AG04450 (cell line): ENCODE measurements around the gene KLRF2. TPM values are rescaled to one million over a fixed set of nuclear protein-coding genes. Genes with fewer than 3 reads are reported as not detected.

ENCODE experiments used
- CTCF ChIA-PET: fragments of 300-600, 350-600 bp; formaldehyde crosslinking; extraction: SDS; loops from one replicate; lab custom pipeline; 2022; ENCODE audit warnings: antibody characterized with exemption, inconsistent platforms; lab: Charles Lee
- POLR2A ChIA-PET: fragments of 350-600 bp; formaldehyde crosslinking; extraction: SDS; loops from one replicate; lab custom pipeline; 2021; ENCODE audit warnings: antibody characterized with exemption, inconsistent platforms; lab: Yijun Ruan, JAX
- DNase-seq: peaks from one replicate; pipeline ENCODE4 v3.0.0-alpha.2; 2011; ENCODE audit warnings: low read depth, low spot score
- H3K27ac ChIP-seq: one replicate; pipeline ENCODE4 v1.5.1; 2012; ENCODE audit warnings: low read depth, low read length, control low read depth
- H3K27me3 ChIP-seq: one replicate; pipeline ENCODE4 v1.6.0; 2012; ENCODE audit warnings: low read length; ENCODE audit not compliant: control insufficient read depth, insufficient read depth
- H3K4me3 ChIP-seq: 2 replicates; pipeline ENCODE4 v1.5.1; 2011; ENCODE audit warnings: mild to moderate bottlenecking, low read depth, low read length, control low read depth
- H3K9me3 ChIP-seq: 2 replicates; pipeline ENCODE4 v1.5.1; 2012; ENCODE audit warnings: low read length; ENCODE audit not compliant: control insufficient read depth, insufficient read depth
- CTCF ChIP-seq: IDR thresholded peaks from 2 replicates; pipeline ENCODE4 v1.5.1; 2011; ENCODE audit warnings: low read depth, low read length, control low read depth, inconsistent platforms
- polyA plus RNA-seq: library from polyadenylated mRNA; depleted of rRNA; stranded (reverse); fragments of >200 nt; gene quantifications from 2 replicates; pipeline ENCODE4 v1.2.3, GENCODE V29; 2011

KLRF2 gene
- polyA plus RNA-seq, 1 experiment, result not detected

GRCh38 chr12:9907769-9908168 lies 26.5 kb downstream of the KLRF2 start:
- H3K27ac ChIP-seq, result no peak overlapping the region
- no peak for TF ChIP-seq CTCF
- no peak overlapping the region for H3K4me3 ChIP-seq
- CTCF ChIA-PET, result interaction anchor here (1.0 to 1.3 kb wide), 3 partner anchors 157 to 159 kb away, joined by 3 read pairs; no protein-coding TSS in a partner anchor
- H3K27me3 ChIP-seq, result peaks cover 2% of the 10 kb centered on the region
- POLR2A ChIA-PET, result no interaction called here
- DNase-seq, result no peak
- peaks cover 7% of the 10 kb centered on the region for H3K9me3 ChIP-seq

GRCh38 chr12:9908350-9908749 lies 27.1 kb downstream of the KLRF2 start:
- ChIA-PET CTCF (interaction anchor here (1.0 to 1.3 kb wide), 3 partner anchors 157 to 160 kb away, joined by 3 read pairs; no protein-coding TSS in a partner anchor), POLR2A (no interaction called here)
- Histone ChIP-seq H3K27me3 (peaks cover 2% of the 10 kb centered on the region), H3K27ac (no peak overlapping the region), H3K9me3 (peaks cover 7% of the 10 kb centered on the region), H3K4me3 (no peak overlapping the region)
- DNase-seq, result no peak
- TF ChIP-seq CTCF, result no peak

- ChIA-PET POLR2A (no interaction called here), CTCF (interaction anchor here (1.3 kb wide), 1 partner anchor 159 kb away, joined by 5 read pairs; no protein-coding TSS in a partner anchor)
- no peak overlapping the region for H3K27ac ChIP-seq
- no peak for TF ChIP-seq CTCF
- H3K27me3 ChIP-seq, result peaks cover 2% of the 10 kb centered on the region
- DNase-seq, result no peak
- peaks cover 7% of the 10 kb centered on the region for H3K9me3 ChIP-seq
- no peak overlapping the region for H3K4me3 ChIP-seq
These were observed 28.4 kb downstream of the KLRF2 start for GRCh38 chr12:9909724-9910123.

GRCh38 chr12:9910716-9911421 lies 29.6 kb downstream of the KLRF2 start:
- H3K27me3 ChIP-seq, result peaks cover 2% of the 10 kb centered on the region
- H3K4me3 ChIP-seq, result no peak overlapping the region
- peaks cover 7% of the 10 kb centered on the region for H3K9me3 ChIP-seq
- no peak overlapping the region for H3K27ac ChIP-seq
- ChIA-PET POLR2A (no interaction called here), CTCF (no interaction called here)
- TF ChIP-seq CTCF, result no peak
- DNase-seq, result no peak

GRCh38 chr12:9911708-9912107 lies 30.4 kb downstream of the KLRF2 start:
- H3K27me3 ChIP-seq, result no peaks in the 10 kb centered on the region
- CTCF ChIA-PET, result no interaction called here
- POLR2A ChIA-PET, result no interaction called here
- no peak overlapping the region for H3K27ac ChIP-seq
- no peak for DNase-seq
- no peak for TF ChIP-seq CTCF
- no peak overlapping the region for H3K4me3 ChIP-seq
- peaks cover 7% of the 10 kb centered on the region for H3K9me3 ChIP-seq
